Measurements from ENCODE around the gene SFTPD. TPM values are rescaled to one million over a fixed set of nuclear protein-coding genes. Genes with fewer than 3 reads are reported as not detected.

The SFTPD gene
- total RNA-seq, 1 experiment from 2014 or later, result 0.24 TPM

DNA sequence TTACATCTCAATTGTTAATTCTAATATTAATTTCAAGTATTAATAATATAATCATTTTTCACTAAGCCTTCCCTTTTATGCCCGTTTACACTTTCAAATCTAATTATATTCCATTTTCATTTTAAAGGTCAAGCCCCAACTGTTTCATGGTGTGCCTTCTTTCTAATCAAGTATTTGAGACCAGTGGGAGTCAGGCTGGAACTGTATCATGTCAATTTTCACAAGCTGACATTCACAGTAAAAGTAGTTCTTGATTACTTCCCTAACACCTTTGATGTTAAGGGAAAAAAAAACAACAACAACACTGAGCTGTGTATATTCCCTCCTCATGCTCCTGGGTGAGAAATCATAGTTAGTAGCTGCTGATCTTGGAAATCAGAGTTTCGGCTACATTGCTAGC lies 38.1 kb downstream of the SFTPD start:
- H2BK15ac ChIP-seq (ENCODE audit: low read depth, low read length), result no peak overlapping the region
- no peak overlapping the region for H2BK12ac ChIP-seq (ENCODE audit: insufficient read length, low read depth, low read length)
- H4K91ac ChIP-seq (ENCODE audit: insufficient read length, low read depth, low read length), result no peak overlapping the region
- no CpG with 5 or more reads among the region's 2 CpGs for WGBS (ENCODE audit: extremely low coverage, insufficient read length, low lambda C conversion rate)
- H3K9me3 ChIP-seq (ENCODE audit: control insufficient read depth, low read depth, low read length), result no peaks in the 10 kb centered on the region
- H4K20me1 ChIP-seq (ENCODE audit: control insufficient read depth, insufficient read depth, insufficient read length), result no peaks in the 10 kb centered on the region
- no peak overlapping the region for H4K5ac ChIP-seq (ENCODE audit: insufficient read length, low read depth, low read length)
- no peak overlapping the region for H3K18ac ChIP-seq (ENCODE audit: insufficient read length, low read depth, low read length)
- no peak overlapping the region for H3K14ac ChIP-seq (ENCODE audit: insufficient read depth, low read length)
- no peak overlapping the region for H3K27ac ChIP-seq (ENCODE audit: insufficient read length, low read depth, low read length)
- Mint-ChIP-seq H3K4me1 (no peaks in the 10 kb centered on the region), H3K9me3 (no peaks in the 10 kb centered on the region), H3K27me3 (ENCODE audit: low read depth) (no peaks in the 10 kb centered on the region; the same call in 1 of the 2 replicates), H3K27ac (no peak overlapping the region), H3K36me3 (ENCODE audit: insufficient read depth in 1 of 3, low read depth in 3 of 3) (peaks cover 0 to 7% (median 2%) of the 10 kb centered on the region in 3 experiments; a peak in 3 of 7 replicates), H3K4me3 (no peak overlapping the region)
- no peak overlapping the region for H3K56ac ChIP-seq (ENCODE audit: insufficient read length, low read depth, low read length)
- H3K79me2 ChIP-seq (ENCODE audit: insufficient read depth, low read length), result no peaks in the 10 kb centered on the region
- no peak overlapping the region for H3K9ac ChIP-seq (ENCODE audit: extremely low read depth, insufficient read length, low read length)
- H3K4me1 ChIP-seq (ENCODE audit: insufficient read depth, low read length), result no peaks in the 10 kb centered on the region
- no peak overlapping the region for H4K8ac ChIP-seq (replicated peaks; ENCODE audit: insufficient read length, low read depth, low read length)
- TF ChIP-seq, protein P1, sequence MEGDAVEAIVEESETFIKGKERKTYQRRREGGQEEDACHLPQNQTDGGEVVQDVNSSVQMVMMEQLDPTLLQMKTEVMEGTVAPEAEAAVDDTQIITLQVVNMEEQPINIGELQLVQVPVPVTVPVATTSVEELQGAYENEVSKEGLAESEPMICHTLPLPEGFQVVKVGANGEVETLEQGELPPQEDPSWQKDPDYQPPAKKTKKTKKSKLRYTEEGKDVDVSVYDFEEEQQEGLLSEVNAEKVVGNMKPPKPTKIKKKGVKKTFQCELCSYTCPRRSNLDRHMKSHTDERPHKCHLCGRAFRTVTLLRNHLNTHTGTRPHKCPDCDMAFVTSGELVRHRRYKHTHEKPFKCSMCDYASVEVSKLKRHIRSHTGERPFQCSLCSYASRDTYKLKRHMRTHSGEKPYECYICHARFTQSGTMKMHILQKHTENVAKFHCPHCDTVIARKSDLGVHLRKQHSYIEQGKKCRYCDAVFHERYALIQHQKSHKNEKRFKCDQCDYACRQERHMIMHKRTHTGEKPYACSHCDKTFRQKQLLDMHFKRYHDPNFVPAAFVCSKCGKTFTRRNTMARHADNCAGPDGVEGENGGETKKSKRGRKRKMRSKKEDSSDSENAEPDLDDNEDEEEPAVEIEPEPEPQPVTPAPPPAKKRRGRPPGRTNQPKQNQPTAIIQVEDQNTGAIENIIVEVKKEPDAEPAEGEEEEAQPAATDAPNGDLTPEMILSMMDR (conservative IDR thresholded peaks at IDR 0.05), result no peak
- H3K23ac ChIP-seq (ENCODE audit: insufficient read length, low read depth, low read length), result no peak overlapping the region
- H2AK5ac ChIP-seq (ENCODE audit: insufficient read length, low read length), result no peak overlapping the region
- no peak overlapping the region for H3K4me2 ChIP-seq (ENCODE audit: insufficient read depth, insufficient read length, low read length)
- no peak for DNase-seq
- H3K23me2 ChIP-seq (ENCODE audit: insufficient read length, low read depth, low read length, poor library complexity, severe bottlenecking), result no peaks in the 10 kb centered on the region
- no peak overlapping the region for H2BK120ac ChIP-seq (ENCODE audit: low read depth, low read length, poor library complexity, severe bottlenecking)
- no peak overlapping the region for H3K4ac ChIP-seq (ENCODE audit: low read depth, low read length)
- no peak overlapping the region for H3T11ph ChIP-seq (ENCODE audit: low read length)
- no peak overlapping the region for H2BK20ac ChIP-seq (ENCODE audit: low read depth, low read length, poor library complexity, severe bottlenecking)
- H3K79me1 ChIP-seq (ENCODE audit: insufficient read depth, low read depth, low read length, poor library complexity, severe bottlenecking), result no peaks in the 10 kb centered on the region
- no peaks in the 10 kb centered on the region for H3K27me3 ChIP-seq (ENCODE audit: insufficient read depth, low read length)
- no peak overlapping the region for H2BK5ac ChIP-seq (ENCODE audit: insufficient read length, low read length)
- no peak overlapping the region for H2AFZ ChIP-seq (ENCODE audit: low read length)
